ENCODE results near the gene VMO1.
"Not testable (repeated sequence)": the region's sequence is repeated elsewhere in the genome, so short reads cannot be mapped to it uniquely, and the experiment has no call there.

The VMO1 gene, protein sequence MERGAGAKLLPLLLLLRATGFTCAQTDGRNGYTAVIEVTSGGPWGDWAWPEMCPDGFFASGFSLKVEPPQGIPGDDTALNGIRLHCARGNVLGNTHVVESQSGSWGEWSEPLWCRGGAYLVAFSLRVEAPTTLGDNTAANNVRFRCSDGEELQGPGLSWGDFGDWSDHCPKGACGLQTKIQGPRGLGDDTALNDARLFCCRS

GRCh38 chr17:4786106-4786511 lies at the start of gene VMO1:
VMO1 (minus strand) TSS chr17:4786364; CDS start chr17:4786352, 12 bp downstream.
- no peak for DNase-seq

GRCh38 chr17:4834681-4835020 lies 48.5 kb upstream of the VMO1 start:
- no peak for DNase-seq

DNA sequence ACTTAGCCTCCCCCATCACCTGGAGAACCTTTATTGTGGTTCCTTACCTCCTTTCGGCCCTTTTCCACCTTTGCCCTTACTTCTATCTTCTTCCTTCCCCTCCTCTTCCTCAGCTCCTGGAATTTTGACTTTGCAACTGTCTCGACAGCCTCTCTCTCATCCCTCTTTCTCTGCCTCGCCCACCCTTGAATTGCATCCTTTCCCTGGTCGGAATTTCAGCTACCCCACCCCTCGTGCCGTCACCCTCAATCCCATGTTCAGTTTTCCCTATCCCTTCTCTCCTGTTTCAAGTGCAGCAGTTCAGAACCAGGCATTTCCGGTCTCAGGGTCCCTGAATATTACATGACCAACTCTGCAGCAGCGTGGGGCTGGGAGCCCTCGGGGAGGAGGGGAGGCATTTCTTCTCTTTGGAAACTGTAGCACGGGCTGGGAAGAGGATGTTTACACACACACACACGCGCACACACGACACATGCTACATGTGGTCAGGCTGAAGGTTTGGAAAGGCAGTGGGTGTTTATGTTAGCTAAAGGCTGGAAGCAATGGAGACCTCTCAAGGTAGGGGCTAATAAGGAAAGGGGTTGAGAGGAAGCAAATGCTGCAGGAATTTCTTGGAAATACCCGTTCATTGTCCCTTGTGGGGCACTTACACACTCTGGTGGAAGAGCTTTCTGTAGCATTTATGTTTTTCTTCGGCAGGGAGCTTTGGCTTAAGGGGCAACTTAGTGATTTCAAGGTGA lies 47.9 kb upstream of the VMO1 start:
- peak; percentile 22 for DNase-seq

DNA sequence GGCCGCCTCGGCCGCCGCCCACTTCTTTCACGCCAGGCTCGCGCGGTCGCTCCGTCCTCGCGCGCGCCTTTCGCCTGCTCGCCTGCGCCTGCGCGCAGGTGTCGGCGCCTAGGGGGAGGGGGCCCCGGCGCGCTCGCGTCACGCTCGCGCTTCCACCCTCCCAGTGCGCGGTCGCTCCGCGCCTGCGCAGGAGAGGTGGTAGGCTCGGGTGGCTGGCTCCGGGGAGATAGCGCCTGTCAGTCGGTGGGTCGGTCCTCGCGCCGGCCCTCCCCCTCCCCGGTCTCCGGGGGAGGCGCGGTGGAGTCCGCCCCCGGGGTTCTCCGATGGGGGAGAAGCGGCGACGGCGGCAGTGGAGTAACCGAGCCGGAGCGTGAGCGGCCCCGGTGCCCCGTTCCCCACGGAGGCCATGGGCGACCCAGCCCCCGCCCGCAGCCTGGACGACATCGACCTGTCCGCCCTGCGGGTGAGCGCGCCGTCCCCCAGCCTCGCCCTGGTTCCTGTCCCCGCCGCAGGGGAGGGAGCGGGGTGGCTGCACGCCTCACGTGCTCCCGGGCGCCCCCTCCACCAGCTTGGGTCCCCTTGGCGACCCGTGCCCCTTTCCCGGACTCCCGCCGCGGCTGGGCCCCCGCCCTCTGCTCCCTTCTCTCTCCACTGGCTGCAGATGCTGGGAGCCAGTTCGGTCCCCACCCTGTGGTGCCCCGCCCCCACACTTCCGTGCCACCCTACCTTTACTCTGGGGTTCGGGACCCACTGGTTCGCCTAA lies 47.2 kb upstream of the VMO1 start, which contains the start of gene MINK1:
TSS of gene MINK1 (plus strand) at position 163 of the 763 bp plus-strand sequence. CDS start at position 407, 244 bp downstream.
- peak; percentile 95 for DNase-seq

GRCh38 chr17:4832829-4833177 lies 46.6 kb upstream of the VMO1 start:
- not testable (repeated sequence) for DNase-seq

- no peak for DNase-seq
These were observed 41.2 kb upstream of the VMO1 start for GRCh38 chr17:4827399-4827798.

DNA sequence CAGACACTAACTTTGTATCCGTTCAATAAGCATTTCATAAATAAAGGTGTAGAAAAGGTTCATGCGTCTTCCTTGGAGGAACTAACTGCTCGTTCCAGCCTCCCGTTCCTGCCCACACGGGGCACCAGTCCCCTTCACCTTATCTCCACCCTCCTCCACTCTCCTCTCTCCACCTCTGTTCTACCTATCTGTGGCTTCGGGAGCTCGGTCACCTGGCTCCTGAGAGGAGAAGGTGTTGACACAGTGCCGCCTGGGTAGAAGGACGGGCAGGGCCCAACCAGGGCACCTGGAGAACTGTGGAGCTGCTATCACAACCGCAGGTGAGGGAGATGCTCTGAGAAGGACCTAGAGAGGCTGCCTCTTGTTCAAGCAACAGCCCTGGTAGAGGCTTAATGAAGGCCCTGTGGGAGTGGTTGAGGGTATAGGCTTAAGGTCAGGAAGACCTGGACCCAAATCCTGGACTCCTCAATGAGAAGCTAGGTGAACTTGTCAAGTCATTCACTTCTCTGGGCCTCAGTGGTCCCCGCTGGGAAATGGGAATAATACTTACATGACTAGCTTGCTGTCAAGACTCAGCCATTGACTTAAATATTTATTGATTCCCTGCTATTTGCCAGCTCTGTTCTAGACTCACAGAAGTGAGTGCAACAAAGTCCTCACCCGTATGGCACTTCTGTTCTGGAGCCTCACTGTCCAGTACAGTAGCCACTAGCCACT lies 37.4 kb upstream of the VMO1 start:
- no peak for DNase-seq

DNA sequence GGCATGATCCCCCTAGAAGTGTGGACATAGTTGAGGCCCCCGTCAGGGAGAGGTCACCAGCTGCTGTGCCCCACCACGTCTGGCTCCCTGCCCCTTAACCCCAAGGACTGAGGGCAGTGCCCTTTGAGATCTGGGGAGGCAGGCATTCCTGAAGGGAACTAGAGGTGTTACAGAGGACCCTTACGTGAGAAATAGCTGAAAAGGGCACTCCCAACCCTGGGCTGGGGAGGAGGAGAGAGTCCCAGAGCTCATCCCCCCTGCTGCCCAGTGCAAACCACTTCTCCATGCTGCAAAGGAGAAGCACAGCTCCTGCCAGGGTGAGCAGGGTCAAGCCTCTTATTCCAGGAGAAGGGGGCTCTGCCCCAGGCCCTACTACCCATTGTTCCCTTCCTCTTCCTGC lies 36.7 kb upstream of the VMO1 start:
- no peak for DNase-seq

DNA sequence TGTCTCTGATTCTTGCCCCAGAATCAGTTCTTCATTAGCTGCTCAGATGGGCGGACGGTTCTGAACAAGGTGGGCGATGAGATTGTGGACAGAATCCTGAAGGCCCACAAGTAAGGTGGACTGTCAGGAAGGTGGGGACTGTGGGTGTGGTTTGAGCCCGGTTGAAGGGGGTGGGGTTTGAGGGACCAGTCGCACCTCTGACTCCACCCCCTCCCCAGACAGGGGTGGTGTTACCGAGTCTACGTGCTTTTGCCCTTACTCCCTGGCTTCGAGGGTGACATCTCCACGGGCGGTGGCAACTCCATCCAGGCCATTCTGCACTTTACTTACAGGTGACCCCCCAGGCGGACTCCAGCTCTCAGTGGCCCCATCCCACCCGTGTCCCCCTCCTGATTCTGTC lies 32.1 kb upstream of the VMO1 start:
- DNase-seq = no peak

- DNase-seq = no peak
These were observed 30.7 kb upstream of the VMO1 start for GRCh38 chr17:4816826-4817225.

DNA sequence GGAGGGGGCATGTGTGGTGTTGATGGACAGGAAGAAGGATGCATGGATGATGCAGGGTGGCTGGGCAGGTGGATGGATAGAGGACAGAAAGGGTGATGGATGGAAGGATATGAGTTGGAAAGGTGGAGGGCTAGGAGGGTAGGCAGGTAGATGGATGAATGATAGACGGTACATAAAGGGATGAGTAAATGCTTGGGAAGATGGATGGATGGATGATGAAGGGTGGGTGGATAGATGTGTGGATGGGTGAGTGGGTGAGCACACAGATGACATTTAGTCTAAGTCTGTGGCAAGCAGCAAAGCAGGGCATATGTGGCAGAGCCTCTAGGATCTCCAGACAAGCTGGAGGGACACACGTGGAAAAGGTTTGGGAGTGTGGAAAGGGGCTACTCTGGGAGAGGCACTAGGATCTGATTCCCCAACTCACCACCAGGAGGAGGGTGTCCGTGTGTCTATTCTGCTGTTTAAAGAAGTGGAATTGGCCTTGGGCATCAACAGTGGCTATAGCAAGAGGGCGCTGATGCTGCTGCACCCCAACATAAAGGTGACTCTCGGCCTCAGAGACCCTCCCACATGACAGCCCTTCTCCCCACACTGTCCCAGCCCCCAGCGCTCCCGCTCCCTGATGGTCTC lies 29.0 kb upstream of the VMO1 start:
- DNase-seq = no peak

- no peak for DNase-seq
These were observed 26.5 kb upstream of the VMO1 start for GRCh38 chr17:4812690-4813089.

DNA sequence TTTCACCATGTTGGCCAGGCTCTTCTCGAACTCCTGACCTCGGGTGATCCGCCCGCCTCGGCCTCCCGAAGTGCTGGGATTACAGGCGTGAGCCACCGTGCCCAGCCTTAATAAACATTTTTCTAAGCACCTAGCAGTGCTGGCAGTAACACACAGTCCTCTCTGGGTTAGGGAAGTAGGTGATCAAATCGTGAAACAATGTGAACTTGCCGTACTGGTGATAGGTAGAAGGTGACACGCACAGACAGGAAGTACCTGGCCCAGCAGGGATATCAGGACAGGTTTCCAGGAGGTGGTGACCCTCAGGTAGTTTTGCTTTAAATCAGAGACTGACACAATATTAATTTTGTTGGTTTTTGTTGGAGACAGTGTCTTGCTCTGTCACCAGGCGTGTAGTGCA lies 25.3 kb upstream of the VMO1 start:
- DNase-seq = no peak

GRCh38 chr17:4810696-4811290 lies 24.6 kb upstream of the VMO1 start:
- no peak for DNase-seq

DNA sequence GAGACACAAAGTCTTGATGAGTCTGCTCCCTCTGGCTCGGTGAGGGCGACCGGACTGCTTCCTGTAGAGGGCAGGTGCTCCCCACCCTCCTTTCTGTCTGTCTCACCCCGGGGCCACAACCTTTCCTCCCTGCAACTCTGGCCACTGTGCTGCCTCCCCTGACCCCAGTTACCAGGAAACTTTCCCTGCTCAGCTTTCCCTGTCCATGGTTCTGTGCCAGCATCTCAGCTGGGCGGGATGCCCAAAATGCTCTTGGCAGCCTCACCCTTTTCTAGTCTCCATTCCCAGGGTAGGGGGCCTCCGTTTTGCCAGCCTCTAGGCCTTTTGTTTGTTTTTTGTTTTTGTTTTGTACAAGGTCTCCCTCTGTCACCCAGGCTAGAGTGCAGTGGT lies 22.2 kb upstream of the VMO1 start:
- no peak for DNase-seq

DNA sequence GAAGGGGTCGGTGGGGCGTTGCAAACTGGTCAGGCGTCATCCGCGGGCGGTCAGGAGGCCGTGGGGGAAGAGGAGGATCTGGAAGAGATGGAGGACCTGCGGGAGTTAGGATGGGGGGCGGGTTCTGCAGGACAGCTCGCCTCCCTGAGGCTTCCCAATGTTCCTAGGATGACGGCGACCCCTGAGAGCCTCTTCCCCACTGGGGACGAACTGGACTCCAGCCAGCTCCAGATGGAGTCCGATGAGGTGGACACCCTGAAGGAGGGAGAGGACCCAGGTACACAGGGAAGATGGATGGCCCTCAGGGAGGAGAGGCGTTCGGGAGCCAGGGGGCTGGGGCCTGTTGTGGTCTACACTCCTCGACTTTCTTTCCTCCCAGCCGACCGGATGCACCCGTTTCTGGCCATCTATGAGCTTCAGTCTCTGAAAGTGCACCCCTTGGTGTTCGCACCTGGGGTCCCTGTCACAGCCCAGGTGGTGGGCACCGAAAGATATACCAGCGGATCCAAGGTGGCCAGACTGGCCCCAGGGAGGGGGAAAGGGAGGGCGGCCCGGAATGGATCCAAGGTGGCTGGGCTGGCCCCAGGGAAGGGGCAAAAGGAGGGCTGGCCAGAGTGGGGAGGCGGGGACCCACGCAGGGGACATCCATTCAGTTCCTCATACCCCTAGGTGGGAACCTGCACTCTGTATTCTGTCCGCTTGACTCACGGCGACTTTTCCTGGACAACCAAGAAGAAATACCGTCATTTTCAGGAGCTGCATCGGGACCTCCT lies 21.6 kb upstream of the VMO1 start:
- no peak for DNase-seq

DNA sequence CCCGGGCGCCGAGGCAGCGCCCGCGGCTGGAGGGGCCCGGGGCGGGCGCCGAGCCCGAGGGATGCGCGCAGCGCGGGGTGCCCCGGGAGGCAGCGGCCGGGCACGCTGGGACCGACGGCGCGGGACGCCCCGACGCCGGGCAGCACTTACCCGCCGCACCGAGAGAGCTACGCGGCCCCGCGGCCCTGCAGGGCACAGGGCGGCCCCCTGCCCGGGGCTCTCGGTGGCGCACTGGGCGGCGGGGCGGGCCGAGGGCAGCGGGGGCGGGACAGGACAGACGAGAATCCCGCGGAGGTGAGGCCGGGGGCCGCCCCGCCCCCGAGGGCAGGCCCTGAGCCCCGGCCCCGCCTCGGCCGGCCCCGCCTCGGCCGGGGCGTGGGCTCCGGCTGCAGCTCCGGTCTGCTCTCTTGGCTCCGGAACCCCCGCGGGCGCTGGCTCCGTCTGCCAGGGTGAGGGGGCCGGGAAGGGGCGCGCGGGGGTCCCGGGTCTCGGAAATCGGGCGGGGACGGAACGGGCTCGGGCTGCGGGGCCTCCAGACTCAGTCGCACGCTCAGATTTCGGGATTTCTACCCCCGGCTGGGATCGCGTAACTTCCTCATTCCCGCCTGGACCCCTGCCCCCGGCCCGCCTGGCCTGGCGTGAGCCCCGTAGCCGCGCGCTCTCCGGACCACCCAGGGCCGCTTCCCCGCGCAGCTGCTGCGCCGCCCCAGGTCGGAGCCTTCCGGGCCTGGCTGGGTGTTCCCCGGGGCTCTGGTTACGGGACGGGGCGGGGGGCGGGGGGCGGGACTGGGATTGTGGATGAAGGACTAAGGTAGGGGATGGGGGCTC lies 20.8 kb upstream of the VMO1 start, which contains the start of gene PLD2:
TSS of gene PLD2 (plus strand) at position 376 of the 828 bp plus-strand sequence. CDS start 621 bp downstream, outside the sequence.
- peak; percentile 89 for DNase-seq

DNA sequence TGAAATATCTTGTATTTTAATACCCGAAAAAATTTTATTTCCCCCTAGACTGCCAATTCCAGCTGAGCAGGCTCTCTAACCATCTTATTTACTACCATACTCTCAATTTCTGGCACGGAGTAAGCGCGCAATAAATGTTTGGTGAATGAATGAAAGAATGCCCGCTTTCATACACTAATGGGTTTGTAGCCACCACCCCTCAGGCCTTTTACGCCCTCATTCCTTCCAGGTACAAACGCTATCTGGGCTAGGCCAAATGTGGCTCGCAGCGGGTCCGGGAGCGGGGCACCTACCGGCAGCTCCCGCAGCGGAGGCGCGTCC lies 20.3 kb upstream of the VMO1 start:
- peak; percentile 19 for DNase-seq

DNA sequence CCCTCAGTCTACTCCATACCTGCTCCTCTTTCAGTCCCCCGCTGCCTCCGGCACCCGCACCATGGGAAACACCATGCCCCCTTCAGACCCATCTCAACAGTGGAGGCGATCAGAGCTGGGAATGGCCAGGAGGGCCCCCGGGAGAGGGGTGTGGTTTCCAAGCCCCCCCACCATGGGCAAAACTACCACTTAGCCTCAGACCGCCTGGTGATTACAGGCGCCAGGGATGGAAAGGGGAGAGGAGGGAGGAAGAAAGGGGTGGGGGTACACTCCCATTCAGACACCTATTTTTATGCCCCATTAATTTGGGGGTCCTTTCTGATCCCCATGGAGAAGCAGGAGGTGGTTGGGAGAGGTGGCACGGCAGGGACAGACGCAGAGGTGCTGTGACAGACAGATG lies 16.1 kb upstream of the VMO1 start, which contains the start of gene C17orf114:
TSS of gene C17orf114 (minus strand) at position 101 of the 400 bp plus-strand sequence.
- DNase-seq = no peak

- DNase-seq = no peak
These were observed 14.5 kb upstream of the VMO1 start for GRCh38 chr17:4800462-4801196.
